HCT116 (cell line): ENCODE measurements around the gene NRXN2. TPM values are rescaled to one million over a fixed set of nuclear protein-coding genes. Genes with fewer than 3 reads are reported as not detected.

Experiments
- ATAC-seq: fragments of 200-7000 bp; cut with Tn5 transposase; 2 replicates; pipeline ENCODE4 v1.9.1; 2020; ENCODE audit warnings: mild to moderate bottlenecking, moderate library complexity
- BruUV-seq: library from RNA; stranded (reverse); fragments of 400-500 nt; replicated peaks from 2 replicates; lab custom pipeline; 2021; lab: Mats Ljungman, UMichigan
- CTCF ChIA-PET: fragments of 300-600 bp; sonication (Branson Sonifier 250); formaldehyde crosslinking; loops from one replicate; lab custom pipeline; 2021; ENCODE audit warnings: antibody characterized with exemption; lab: Charles Lee
- POLR2A ChIA-PET: fragments of 300-600, 350-600 bp; sonication (Branson Sonifier 250); formaldehyde crosslinking; loops from one replicate; lab custom pipeline; 2021; ENCODE audit warnings: antibody characterized with exemption; lab: Charles Lee
- RAD21 ChIA-PET, 2 experiments: fragments of 300-600 bp; sonication (Branson Sonifier 250); formaldehyde crosslinking; loops; one replicate each; lab custom pipeline; 2023; ENCODE audit warnings: low total read pairs in 2 of 2; ENCODE audit not compliant: uncharacterized antibody in 2 of 2, unreplicated experiment in 2 of 2, low non-redundant PET in 1 of 2; lab: Charles Lee
- DNase-seq: peaks from one replicate; pipeline ENCODE4 v3.0.0-alpha.2; 2010; ENCODE audit warnings: low read depth, low spot score
- H2AFZ ChIP-seq: fragments of 200-600 bp; shearing (Covaris generic), sonication (generic); 2 replicates; pipeline ENCODE4 v1.6.1; 2017; ENCODE audit warnings: low read depth, mixed run types, mixed read lengths, antibody characterized with exemption, low read length; ENCODE audit not compliant: poor library complexity, severe bottlenecking
- H3K27ac ChIP-seq: 2 replicates; pipeline ENCODE4 v1.5.1; 2012; ENCODE audit warnings: low read depth, low read length
- H3K27me3 ChIP-seq: fragments of 200-600 bp; sonication (generic); 2 replicates; pipeline ENCODE4 v1.6.1; 2016; ENCODE audit warnings: mixed run types, low read length, mixed read lengths; ENCODE audit not compliant: insufficient read depth
- H3K36me3 ChIP-seq, 2 experiments: fragments of 200-500 bp in 1 of 2; fragments of 200-600 bp in 1 of 2; sonication (Bioruptor generic) in 1 of 2; sonication (generic) in 1 of 2; 2 replicates each; pipeline versions ENCODE4 v1.5.1 to v1.6.1; 2014 to 2016; ENCODE audit warnings: low read length in 2 of 2, inconsistent platforms in 1 of 2, mixed read lengths in 1 of 2, mixed run types in 1 of 2; ENCODE audit not compliant: insufficient read depth in 2 of 2, control insufficient read depth in 1 of 2
- H3K4me1 ChIP-seq, 2 experiments: fragments of 200-600 bp in 1 of 2; sonication (generic) in 1 of 2; 2 replicates each; pipeline versions ENCODE4 v1.5.1 to v1.6.1; 2012 to 2017; ENCODE audit warnings: low read length in 2 of 2, inconsistent platforms in 1 of 2, mild to moderate bottlenecking in 1 of 2, mixed read lengths in 1 of 2, mixed run types in 1 of 2, moderate library complexity in 1 of 2; ENCODE audit not compliant: insufficient read depth in 2 of 2, control insufficient read depth in 1 of 2
- H3K4me2 ChIP-seq: fragments of 200-600 bp; sonication (generic); 2 replicates; pipeline ENCODE4 v1.6.1; 2017; ENCODE audit warnings: mixed run types, low read length, mixed read lengths
- H3K4me3 ChIP-seq, 2 experiments: fragments of 200-600 bp in 1 of 2; sonication (generic) in 1 of 2; replicated peaks in 1 of 2; 2 replicates each; pipeline ENCODE4 v1.5.1; 2011 to 2016; ENCODE audit warnings: low read length in 2 of 2, control low read depth in 1 of 2, low read depth in 1 of 2, mild to moderate bottlenecking in 1 of 2, mixed read lengths in 1 of 2, mixed run types in 1 of 2
- H3K79me2 ChIP-seq: fragments of 200-600 bp; sonication (generic); 2 replicates; pipeline ENCODE4 v1.6.1; 2017; ENCODE audit warnings: mild to moderate bottlenecking, mixed run types, low read length, moderate library complexity, mixed read lengths; ENCODE audit not compliant: insufficient read depth
- H3K9ac ChIP-seq: fragments of 200-600 bp; sonication (generic); 2 replicates; pipeline ENCODE4 v1.6.1; 2016; ENCODE audit warnings: low read length, mixed read lengths
- H3K9me2 ChIP-seq: fragments of 200-600 bp; sonication (generic), shearing (Covaris generic); 2 replicates; pipeline ENCODE4 v1.6.1; 2017; ENCODE audit warnings: mixed run types, mild to moderate bottlenecking, moderate library complexity; ENCODE audit not compliant: insufficient read depth
- H3K9me3 ChIP-seq, 2 experiments: fragments of 200-500 bp in 1 of 2; fragments of 200-600 bp in 1 of 2; sonication (Bioruptor generic) in 1 of 2; sonication (generic) in 1 of 2; 2 replicates each; pipeline ENCODE4 v1.6.1; 2014 to 2017; ENCODE audit warnings: low read length in 2 of 2, mixed read lengths in 2 of 2, inconsistent platforms in 1 of 2, low read depth in 1 of 2, mild to moderate bottlenecking in 1 of 2, mixed run types in 1 of 2, moderate library complexity in 1 of 2; ENCODE audit not compliant: control insufficient read depth in 1 of 2, insufficient read depth in 1 of 2
- H4K20me1 ChIP-seq: fragments of 200-600 bp; sonication (generic), shearing (Covaris generic); 2 replicates; pipeline ENCODE4 v1.6.1; 2017; ENCODE audit warnings: mixed run types, mild to moderate bottlenecking, moderate library complexity; ENCODE audit not compliant: insufficient read depth
- CEBPB ChIP-seq: IDR thresholded peaks from 2 replicates; pipeline ENCODE4 v1.6.1; 2012; ENCODE audit warnings: low read depth
- EZH2 ChIP-seq: fragments of 200-600 bp; sonication (generic); IDR thresholded peaks from 2 replicates; pipeline ENCODE4 v1.6.1; 2017; ENCODE audit warnings: antibody characterized with exemption, mixed run types
- JUND ChIP-seq: IDR thresholded peaks from 2 replicates; pipeline ENCODE4 v1.6.1; 2012
- MAX ChIP-seq: IDR thresholded peaks from 2 replicates; pipeline ENCODE4 v1.6.1; 2012
- SIN3A ChIP-seq: IDR thresholded peaks from 2 replicates; pipeline ENCODE4 v1.6.1; 2012; ENCODE audit warnings: low read depth
- SRF ChIP-seq: IDR thresholded peaks from 2 replicates; pipeline ENCODE4 v1.6.1; 2012; ENCODE audit warnings: low read depth
- YY1 ChIP-seq: IDR thresholded peaks from 2 replicates; pipeline ENCODE4 v1.6.1; 2011; ENCODE audit warnings: low read length, low read depth, moderate library complexity, mild to moderate bottlenecking; ENCODE audit not compliant: insufficient replicate concordance; ENCODE audit errors: extremely low read depth
- ZFX ChIP-seq: fragments of 450-650 bp; IDR thresholded peaks from 2 replicates; pipeline ENCODE4 v1.6.1; 2017
- ZNF274 ChIP-seq: fragments of 200-500 bp; sonication (Bioruptor generic); IDR thresholded peaks from 2 replicates; pipeline ENCODE4 v1.6.1; 2014; ENCODE audit warnings: mild to moderate bottlenecking, low read depth, low read length, inconsistent platforms
- intact Hi-C: fragments of 100-400 bp; cut with micrococcal nuclease; formaldehyde crosslinking; loops from 2 replicates; pipeline ENCODE4 v1.10.0; 2022
- total RNA-seq: library from RNA; stranded (reverse); gene quantifications from one replicate; pipeline ENCODE4 v1.2.1, GENCODE V29; 2021; ENCODE audit not compliant: unreplicated experiment
- TF ChIP-seq, protein P1 (sequence below): IDR thresholded peaks from 2 replicates; pipeline ENCODE4 v1.6.1; 2012; ENCODE audit warnings: low read depth
- TF ChIP-seq, protein P2 (sequence below), 3 experiments: fragments of 200-600 bp in 1 of 3; sonication (generic) in 1 of 3; IDR thresholded peaks in 2 of 3; conservative IDR thresholded peaks in 1 of 3; 2 replicates each; pipeline ENCODE4 v1.5.1; 2012 to 2017; ENCODE audit warnings: low read depth in 2 of 3, low read length in 2 of 3, antibody characterized with exemption in 1 of 3, borderline replicate concordance in 1 of 3, control low read depth in 1 of 3, mild to moderate bottlenecking in 1 of 3, mixed read lengths in 1 of 3, mixed run types in 1 of 3, moderate library complexity in 1 of 3; ENCODE audit not compliant: insufficient read depth in 1 of 3

The NRXN2 gene
- total RNA-seq, 1 experiment from 2014 or later = 1.5 TPM

- Histone ChIP-seq H3K27ac (no peak overlapping the region), H3K27me3 (no peaks in the 10 kb centered on the region), H3K9ac (no peak overlapping the region), H4K20me1 (no peaks in the 10 kb centered on the region), H3K79me2 (no peaks in the 10 kb centered on the region), H3K4me1 (no peaks in the 10 kb centered on the region), H3K4me2 (no peak overlapping the region), H3K4me3 (no peak overlapping the region), H2AFZ (no peak overlapping the region), H3K9me2 (no peaks in the 10 kb centered on the region), H3K9me3 (no peaks in the 10 kb centered on the region), H3K36me3 (no peaks in the 10 kb centered on the region)
- no TSS peak for BruUV-seq
- intact Hi-C loops = no loop called here
- ChIA-PET POLR2A (no interaction called here), RAD21 (no interaction called here), CTCF (interaction anchor here (1.1 kb wide), 1 partner anchor 77 kb away, joined by 3 read pairs; no protein-coding TSS in a partner anchor)
- DNase-seq (no peak), ATAC-seq (no peak)
- TF ChIP-seq, protein P1, sequence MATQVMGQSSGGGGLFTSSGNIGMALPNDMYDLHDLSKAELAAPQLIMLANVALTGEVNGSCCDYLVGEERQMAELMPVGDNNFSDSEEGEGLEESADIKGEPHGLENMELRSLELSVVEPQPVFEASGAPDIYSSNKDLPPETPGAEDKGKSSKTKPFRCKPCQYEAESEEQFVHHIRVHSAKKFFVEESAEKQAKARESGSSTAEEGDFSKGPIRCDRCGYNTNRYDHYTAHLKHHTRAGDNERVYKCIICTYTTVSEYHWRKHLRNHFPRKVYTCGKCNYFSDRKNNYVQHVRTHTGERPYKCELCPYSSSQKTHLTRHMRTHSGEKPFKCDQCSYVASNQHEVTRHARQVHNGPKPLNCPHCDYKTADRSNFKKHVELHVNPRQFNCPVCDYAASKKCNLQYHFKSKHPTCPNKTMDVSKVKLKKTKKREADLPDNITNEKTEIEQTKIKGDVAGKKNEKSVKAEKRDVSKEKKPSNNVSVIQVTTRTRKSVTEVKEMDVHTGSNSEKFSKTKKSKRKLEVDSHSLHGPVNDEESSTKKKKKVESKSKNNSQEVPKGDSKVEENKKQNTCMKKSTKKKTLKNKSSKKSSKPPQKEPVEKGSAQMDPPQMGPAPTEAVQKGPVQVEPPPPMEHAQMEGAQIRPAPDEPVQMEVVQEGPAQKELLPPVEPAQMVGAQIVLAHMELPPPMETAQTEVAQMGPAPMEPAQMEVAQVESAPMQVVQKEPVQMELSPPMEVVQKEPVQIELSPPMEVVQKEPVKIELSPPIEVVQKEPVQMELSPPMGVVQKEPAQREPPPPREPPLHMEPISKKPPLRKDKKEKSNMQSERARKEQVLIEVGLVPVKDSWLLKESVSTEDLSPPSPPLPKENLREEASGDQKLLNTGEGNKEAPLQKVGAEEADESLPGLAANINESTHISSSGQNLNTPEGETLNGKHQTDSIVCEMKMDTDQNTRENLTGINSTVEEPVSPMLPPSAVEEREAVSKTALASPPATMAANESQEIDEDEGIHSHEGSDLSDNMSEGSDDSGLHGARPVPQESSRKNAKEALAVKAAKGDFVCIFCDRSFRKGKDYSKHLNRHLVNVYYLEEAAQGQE = no peak
- TF ChIP-seq CEBPB (no peak), JUND (no peak), MAX (no peak), YY1 (no peak), SIN3A (no peak), EZH2 (no peak), ZFX (no peak), SRF (no peak), ZNF274 (no peak)
- TF ChIP-seq, protein P2, sequence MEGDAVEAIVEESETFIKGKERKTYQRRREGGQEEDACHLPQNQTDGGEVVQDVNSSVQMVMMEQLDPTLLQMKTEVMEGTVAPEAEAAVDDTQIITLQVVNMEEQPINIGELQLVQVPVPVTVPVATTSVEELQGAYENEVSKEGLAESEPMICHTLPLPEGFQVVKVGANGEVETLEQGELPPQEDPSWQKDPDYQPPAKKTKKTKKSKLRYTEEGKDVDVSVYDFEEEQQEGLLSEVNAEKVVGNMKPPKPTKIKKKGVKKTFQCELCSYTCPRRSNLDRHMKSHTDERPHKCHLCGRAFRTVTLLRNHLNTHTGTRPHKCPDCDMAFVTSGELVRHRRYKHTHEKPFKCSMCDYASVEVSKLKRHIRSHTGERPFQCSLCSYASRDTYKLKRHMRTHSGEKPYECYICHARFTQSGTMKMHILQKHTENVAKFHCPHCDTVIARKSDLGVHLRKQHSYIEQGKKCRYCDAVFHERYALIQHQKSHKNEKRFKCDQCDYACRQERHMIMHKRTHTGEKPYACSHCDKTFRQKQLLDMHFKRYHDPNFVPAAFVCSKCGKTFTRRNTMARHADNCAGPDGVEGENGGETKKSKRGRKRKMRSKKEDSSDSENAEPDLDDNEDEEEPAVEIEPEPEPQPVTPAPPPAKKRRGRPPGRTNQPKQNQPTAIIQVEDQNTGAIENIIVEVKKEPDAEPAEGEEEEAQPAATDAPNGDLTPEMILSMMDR (IDR thresholded peaks at IDR 0.05 in 2 of 3, conservative IDR thresholded peaks at IDR 0.05 in 1 of 3; ENCODE audit: borderline replicate concordance in 1 of 3, insufficient read depth in 1 of 3, low read depth in 2 of 3, low read length in 2 of 3) = no peak
Measured at GRCh38 chr11:64611176-64611575, 111.8 kb downstream of the NRXN2 start.
